Measurements from ENCODE around the gene CHST4.
"Not testable (repeated sequence)": the region's sequence is repeated elsewhere in the genome, so short reads cannot be mapped to it uniquely, and the experiment has no call there.

The CHST4 gene

DNA sequence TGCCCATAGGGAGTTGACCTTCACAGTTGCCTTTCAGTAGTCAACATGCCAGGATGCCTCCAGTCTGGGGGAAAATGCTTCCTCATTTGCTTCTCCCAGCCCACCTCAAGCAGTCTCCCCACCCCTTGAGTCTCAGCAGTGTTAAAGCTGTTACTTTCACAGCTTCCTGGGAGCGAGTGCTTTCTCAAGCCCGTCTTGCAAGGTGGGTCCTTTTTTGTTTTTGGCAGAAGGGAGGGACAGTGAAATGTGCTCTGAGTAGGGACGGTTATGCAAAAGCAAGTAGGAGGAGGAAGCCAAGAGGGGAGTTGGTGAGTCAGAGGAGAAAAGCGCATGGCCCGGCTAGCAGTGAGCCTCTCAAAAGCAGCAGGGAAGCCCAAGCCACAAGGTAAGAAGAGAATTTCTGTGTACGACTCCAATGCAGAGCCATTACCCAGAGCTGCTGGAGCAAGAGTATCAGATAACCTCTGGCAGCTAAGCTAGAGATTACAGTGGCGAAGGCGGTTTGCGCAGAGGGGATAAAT, at the start of gene CHST4:
Gene CHST4 (plus strand): TSS at position 316 of the 521 bp plus-strand sequence. CDS start 10,252 bp downstream, outside the sequence.
- DNase-seq: peak; percentile 33
- in situ Hi-C loops (cut with MboI; ENCODE audit: low pct_unique_long_range_greater_than_20kb, low sequenced_read_pairs): no loop called here

- in situ Hi-C loops (cut with MboI; ENCODE audit: low pct_unique_long_range_greater_than_20kb, low sequenced_read_pairs): no loop called here
- no peak for DNase-seq
Measured at GRCh38 chr16:71476457-71477124, 49.6 kb upstream of the CHST4 start.

GRCh38 chr16:71479420-71479819, 46.8 kb upstream of the CHST4 start:
- in situ Hi-C loops (cut with MboI; ENCODE audit: low pct_unique_long_range_greater_than_20kb, low sequenced_read_pairs): no loop called here
- peak; percentile 38 for DNase-seq

- no peak for DNase-seq
- in situ Hi-C loops (cut with MboI; ENCODE audit: low pct_unique_long_range_greater_than_20kb, low sequenced_read_pairs): no loop called here
Measured at GRCh38 chr16:71480956-71481355, 45.3 kb upstream of the CHST4 start.

- in situ Hi-C loops (cut with MboI; ENCODE audit: low pct_unique_long_range_greater_than_20kb, low sequenced_read_pairs): no loop called here
- no peak for DNase-seq
Measured at GRCh38 chr16:71482569-71482968, 43.7 kb upstream of the CHST4 start.

GRCh38 chr16:71484006-71484893, 42.0 kb upstream of the CHST4 start:
- in situ Hi-C loops (cut with MboI; ENCODE audit: low pct_unique_long_range_greater_than_20kb, low sequenced_read_pairs): no loop called here
- peak; percentile 86 for DNase-seq

DNA sequence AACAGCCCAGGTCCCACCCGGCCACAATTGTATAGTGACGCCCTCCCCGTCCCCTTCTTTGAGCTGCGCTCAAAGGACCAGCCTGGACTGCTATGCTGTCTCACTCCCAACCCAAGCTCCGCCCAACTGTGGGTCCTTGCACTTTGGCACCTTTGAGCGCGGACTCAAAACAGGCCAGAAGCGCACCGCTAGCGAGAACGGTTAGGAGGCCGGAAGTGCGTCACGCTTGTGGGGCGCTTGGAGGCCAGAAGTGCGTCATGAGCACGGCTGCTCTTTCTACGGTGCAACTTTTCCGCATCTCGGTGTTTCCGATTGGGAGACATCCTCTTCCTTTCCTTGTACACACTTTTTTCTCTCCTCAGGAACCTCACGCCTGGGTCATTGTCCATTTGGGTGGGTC, 37.1 kb upstream of the CHST4 start, which contains the start of gene ZNF19:
Gene ZNF19 (minus strand): TSS at position 203 of the 400 bp plus-strand sequence. CDS start 7,210 bp downstream, outside the sequence.
- no peak for DNase-seq
- in situ Hi-C loops (cut with MboI; ENCODE audit: low pct_unique_long_range_greater_than_20kb, low sequenced_read_pairs): no loop called here

DNA sequence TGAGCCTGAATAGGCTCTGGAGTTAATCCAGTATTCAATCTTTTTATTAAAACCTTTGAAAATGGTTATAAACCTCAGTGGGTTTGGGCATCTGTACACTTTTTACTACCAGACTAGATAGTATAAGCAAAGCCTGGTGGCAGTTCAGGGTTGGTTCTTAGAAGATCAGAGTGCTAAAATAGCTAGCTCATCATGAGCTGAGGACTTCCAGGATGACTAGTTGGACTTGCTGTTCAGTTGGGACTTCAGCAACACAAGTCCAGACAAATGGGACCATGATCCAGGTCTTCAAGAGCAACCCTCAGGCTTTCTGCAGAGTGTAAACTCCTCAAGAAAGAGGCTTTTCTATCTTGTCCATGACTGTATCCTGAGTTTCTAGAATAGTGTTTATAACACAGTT, 35.9 kb upstream of the CHST4 start:
- DNase-seq: no peak
- in situ Hi-C loops (cut with MboI; ENCODE audit: low pct_unique_long_range_greater_than_20kb, low sequenced_read_pairs): no loop called here

GRCh38 chr16:71491054-71491453, 35.2 kb upstream of the CHST4 start:
- DNase-seq: no peak
- in situ Hi-C loops (cut with MboI; ENCODE audit: low pct_unique_long_range_greater_than_20kb, low sequenced_read_pairs): no loop called here

GRCh38 chr16:71492786-71493185, 33.4 kb upstream of the CHST4 start:
- in situ Hi-C loops (cut with MboI; ENCODE audit: low pct_unique_long_range_greater_than_20kb, low sequenced_read_pairs): no loop called here
- no peak for DNase-seq

GRCh38 chr16:71493213-71493612, 33.0 kb upstream of the CHST4 start:
- DNase-seq: no peak
- in situ Hi-C loops (cut with MboI; ENCODE audit: low pct_unique_long_range_greater_than_20kb, low sequenced_read_pairs): no loop called here

- DNase-seq: no peak
- in situ Hi-C loops (cut with MboI; ENCODE audit: low pct_unique_long_range_greater_than_20kb, low sequenced_read_pairs): no loop called here
Measured at GRCh38 chr16:71498031-71498430, 28.2 kb upstream of the CHST4 start.

GRCh38 chr16:71499775-71500364, 26.4 kb upstream of the CHST4 start:
- in situ Hi-C loops (cut with MboI; ENCODE audit: low pct_unique_long_range_greater_than_20kb, low sequenced_read_pairs): no loop called here
- DNase-seq: peak; percentile 81

- in situ Hi-C loops (cut with MboI; ENCODE audit: low pct_unique_long_range_greater_than_20kb, low sequenced_read_pairs): no loop called here
- no peak for DNase-seq
Measured at GRCh38 chr16:71500964-71501363, 25.3 kb upstream of the CHST4 start.

- DNase-seq: no peak
- in situ Hi-C loops (cut with MboI; ENCODE audit: low pct_unique_long_range_greater_than_20kb, low sequenced_read_pairs): no loop called here
Measured at GRCh38 chr16:71501547-71501946, 24.7 kb upstream of the CHST4 start.

- DNase-seq; in situ Hi-C loops (cut with MboI; ENCODE audit: low pct_unique_long_range_greater_than_20kb, low sequenced_read_pairs): not testable (repeated sequence)
Measured at GRCh38 chr16:71504051-71504450, 22.2 kb upstream of the CHST4 start.

DNA sequence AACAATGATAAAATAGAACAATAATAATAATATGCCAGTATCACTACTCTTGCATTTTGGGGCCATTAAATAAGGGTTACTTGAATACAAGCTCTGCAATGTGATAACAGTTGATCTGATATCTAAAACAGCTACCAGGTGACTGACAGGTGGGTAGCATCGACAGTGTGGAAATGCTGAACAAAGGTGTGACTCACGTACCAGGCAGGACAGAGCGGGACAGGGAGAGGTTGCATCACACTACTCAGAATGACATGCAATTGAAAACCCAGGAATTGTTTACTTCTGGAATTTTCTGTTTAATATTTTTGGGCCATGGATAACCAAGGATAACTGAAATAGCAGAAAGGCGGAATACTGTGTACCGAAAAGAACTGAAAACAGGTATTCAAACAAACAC, 21.3 kb upstream of the CHST4 start:
- in situ Hi-C loops (cut with MboI; ENCODE audit: low pct_unique_long_range_greater_than_20kb, low sequenced_read_pairs): no loop called here

DNA sequence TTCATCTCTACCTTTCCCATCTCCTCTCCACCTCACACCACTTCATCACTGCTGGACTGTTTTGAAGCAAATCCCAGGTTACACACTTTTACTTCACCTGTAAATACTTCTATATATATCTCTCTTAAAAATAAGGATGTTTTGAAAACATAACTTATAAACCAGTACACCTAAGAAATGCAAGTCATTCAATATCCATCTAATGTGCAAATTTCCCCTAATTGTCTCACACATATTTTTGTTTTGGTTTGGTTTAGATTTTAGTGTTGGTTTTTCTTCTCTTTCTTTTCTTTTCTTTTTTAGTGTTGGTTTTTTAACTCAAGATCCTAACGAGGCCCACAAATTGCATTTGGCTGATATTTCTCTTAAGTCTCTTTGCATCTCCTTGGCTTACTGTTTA, 19.2 kb upstream of the CHST4 start:
- no peak for DNase-seq
- in situ Hi-C loops (cut with MboI; ENCODE audit: low pct_unique_long_range_greater_than_20kb, low sequenced_read_pairs): no loop called here

More for the DNA sequence above, 21.3 kb upstream of the CHST4 start:
- DNase-seq: no peak

GRCh38 chr16:71513302-71513701, 12.9 kb upstream of the CHST4 start:
- no peak for DNase-seq
- in situ Hi-C loops (cut with MboI; ENCODE audit: low pct_unique_long_range_greater_than_20kb, low sequenced_read_pairs): no loop called here

GRCh38 chr16:71514476-71514875, 11.8 kb upstream of the CHST4 start:
- DNase-seq: no peak
- in situ Hi-C loops (cut with MboI; ENCODE audit: low pct_unique_long_range_greater_than_20kb, low sequenced_read_pairs): no loop called here
